ENCODE measurements around the gene PPP1R1C.

Gene PPP1R1C

DNA sequence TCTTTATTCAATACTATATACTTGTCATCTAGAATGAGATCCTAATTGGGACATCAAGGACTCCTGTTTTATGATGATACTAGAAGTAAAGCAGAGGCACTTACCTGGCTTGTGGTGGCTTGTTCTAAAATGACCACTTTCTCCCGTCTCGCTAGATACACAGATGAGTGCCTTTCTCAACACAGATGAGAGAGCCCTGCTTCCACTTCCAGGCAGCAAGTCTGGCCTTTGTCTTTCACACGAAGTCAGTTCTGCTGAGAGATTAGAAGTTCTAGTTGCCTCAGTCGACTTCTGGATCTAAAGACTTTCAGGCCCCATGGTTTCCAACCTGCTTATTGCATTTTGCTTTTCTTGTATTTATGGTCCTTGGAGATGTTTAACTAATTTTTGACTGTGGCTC lies 70.3 kb downstream of the PPP1R1C start:
- FAIRE-seq (no peak), DNase-seq (ENCODE audit: insufficient read length) (no peak)
- TF ChIP-seq TAF1 (IDR thresholded peaks at IDR 0.05; ENCODE audit: borderline replicate concordance, low read depth, low read length) (no peak), POLR2A (IDR thresholded peaks at IDR 0.05; ENCODE audit: low read depth, low read length) (no peak), POLR2AphosphoS5 (IDR thresholded peaks at IDR 0.05; ENCODE audit: low read depth, low read length) (no peak)

DNA sequence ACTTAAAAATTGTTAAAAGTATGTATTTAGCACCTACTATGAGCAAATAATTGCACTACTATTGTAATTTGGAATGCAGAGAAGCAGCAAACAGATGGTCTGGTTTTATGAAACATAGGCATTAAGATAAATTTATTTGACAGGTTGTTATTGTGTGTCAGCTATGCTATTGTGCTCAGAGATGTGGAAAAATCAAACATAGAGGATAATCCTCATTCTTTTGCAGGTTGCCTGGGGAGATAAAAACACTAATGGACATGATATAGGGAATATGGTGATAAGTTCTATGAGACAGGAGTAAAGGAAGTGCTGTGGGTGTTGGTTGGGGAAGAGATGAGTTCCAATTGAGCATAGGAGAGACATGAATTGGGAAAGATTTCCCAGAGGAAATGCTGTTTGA lies 71.3 kb downstream of the PPP1R1C start:
- FAIRE-seq (no peak), DNase-seq (ENCODE audit: insufficient read length) (no peak)
- TF ChIP-seq POLR2AphosphoS5 (IDR thresholded peaks at IDR 0.05; ENCODE audit: low read depth, low read length) (no peak), TAF1 (IDR thresholded peaks at IDR 0.05; ENCODE audit: borderline replicate concordance, low read depth, low read length) (no peak), POLR2A (IDR thresholded peaks at IDR 0.05; ENCODE audit: low read depth, low read length) (no peak)

DNA sequence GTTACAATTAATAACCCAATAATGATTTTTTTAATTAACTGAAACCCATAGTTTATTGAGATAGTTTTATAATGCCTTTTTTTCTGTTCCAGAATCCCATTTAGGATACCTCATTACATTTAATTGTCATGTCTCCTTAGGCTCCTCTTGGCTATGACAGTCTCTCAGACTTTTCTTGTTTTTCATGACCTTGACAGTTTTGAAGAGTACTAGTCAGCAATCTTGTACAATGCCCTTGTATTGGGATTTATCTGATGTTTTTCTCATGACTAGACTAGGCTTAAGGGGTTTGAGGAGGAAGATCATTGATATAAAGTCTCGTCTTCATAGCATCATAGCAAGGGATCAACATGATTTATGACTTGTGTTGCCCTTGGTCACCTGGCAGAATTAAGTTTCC lies 72.4 kb downstream of the PPP1R1C start:
- no peak for FAIRE-seq
- TF ChIP-seq TAF1 (IDR thresholded peaks at IDR 0.05; ENCODE audit: borderline replicate concordance, low read depth, low read length) (no peak), POLR2AphosphoS5 (IDR thresholded peaks at IDR 0.05; ENCODE audit: low read depth, low read length) (no peak)
- no peak for DNase-seq (ENCODE audit: insufficient read length)

GRCh38 chr2:182061739-182062138 lies 76.1 kb downstream of the PPP1R1C start:
- no peak for FAIRE-seq
- TF ChIP-seq POLR2AphosphoS5 (IDR thresholded peaks at IDR 0.05; ENCODE audit: low read depth, low read length) (no peak), TAF1 (IDR thresholded peaks at IDR 0.05; ENCODE audit: borderline replicate concordance, low read depth, low read length) (no peak), POLR2A (IDR thresholded peaks at IDR 0.05; ENCODE audit: low read depth, low read length) (no peak)
- no peak for DNase-seq (ENCODE audit: insufficient read length)

GRCh38 chr2:182062329-182062972 lies 76.8 kb downstream of the PPP1R1C start:
- DNase-seq (ENCODE audit: insufficient read length) (no peak), FAIRE-seq (no peak)
- no peak for TF ChIP-seq POLR2A (IDR thresholded peaks at IDR 0.05; ENCODE audit: low read depth, low read length)
- TF ChIP-seq POLR2AphosphoS5 (IDR thresholded peaks at IDR 0.05; ENCODE audit: low read depth, low read length), result no peak
- TF ChIP-seq TAF1 (IDR thresholded peaks at IDR 0.05; ENCODE audit: borderline replicate concordance, low read depth, low read length), result no peak

GRCh38 chr2:182064019-182064778 lies 78.5 kb downstream of the PPP1R1C start:
- TF ChIP-seq POLR2AphosphoS5 (IDR thresholded peaks at IDR 0.05; ENCODE audit: low read depth, low read length) (no peak), TAF1 (IDR thresholded peaks at IDR 0.05; ENCODE audit: borderline replicate concordance, low read depth, low read length) (no peak), POLR2A (IDR thresholded peaks at IDR 0.05; ENCODE audit: low read depth, low read length) (no peak)
- no peak for DNase-seq (ENCODE audit: insufficient read length)
- no peak for FAIRE-seq

DNA sequence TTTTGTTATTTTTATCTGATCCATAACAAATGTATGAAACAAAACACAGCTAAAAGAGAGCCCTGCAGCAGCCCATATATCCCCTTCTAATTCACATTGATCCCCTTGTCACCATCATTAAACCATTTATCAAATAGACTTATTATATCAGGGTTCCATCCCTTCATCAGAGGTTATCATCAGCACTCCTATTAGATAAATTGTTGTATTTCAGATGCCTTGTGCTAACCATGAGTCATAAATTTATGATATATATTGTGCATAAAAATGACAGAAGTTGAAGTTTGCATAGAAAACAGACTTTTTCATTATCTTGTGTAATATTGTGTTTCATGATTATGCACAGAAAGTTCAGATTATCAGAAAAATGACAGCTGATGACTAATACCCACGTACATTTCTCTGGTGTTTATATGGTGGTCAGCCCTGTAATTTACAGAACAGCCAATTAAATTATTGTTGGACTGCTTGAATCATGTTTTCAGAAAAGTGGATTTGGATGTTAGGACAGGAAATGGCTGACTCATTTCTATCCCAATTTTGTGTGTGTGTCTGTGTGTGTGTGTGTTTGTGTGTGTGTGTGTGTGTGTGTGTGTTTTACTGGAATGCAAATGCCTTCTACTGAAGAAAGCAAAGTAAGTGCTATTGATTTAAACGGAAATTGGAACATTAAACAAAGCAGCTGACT lies 80.9 kb downstream of the PPP1R1C start:
- DNase-seq (ENCODE audit: insufficient read length) (no peak), FAIRE-seq (no peak)
- no peak for TF ChIP-seq POLR2A (IDR thresholded peaks at IDR 0.05; ENCODE audit: low read depth, low read length)
- TF ChIP-seq POLR2AphosphoS5 (IDR thresholded peaks at IDR 0.05; ENCODE audit: low read depth, low read length), result no peak
- TF ChIP-seq TAF1 (IDR thresholded peaks at IDR 0.05; ENCODE audit: borderline replicate concordance, low read depth, low read length), result no peak

- DNase-seq (ENCODE audit: insufficient read length), result no peak
- TF ChIP-seq POLR2A (IDR thresholded peaks at IDR 0.05; ENCODE audit: low read depth, low read length) (no peak), POLR2AphosphoS5 (IDR thresholded peaks at IDR 0.05; ENCODE audit: low read depth, low read length) (no peak), TAF1 (IDR thresholded peaks at IDR 0.05; ENCODE audit: borderline replicate concordance, low read depth, low read length) (no peak)
- FAIRE-seq, result no peak
These were observed 81.7 kb downstream of the PPP1R1C start for GRCh38 chr2:182067393-182067792.

DNA sequence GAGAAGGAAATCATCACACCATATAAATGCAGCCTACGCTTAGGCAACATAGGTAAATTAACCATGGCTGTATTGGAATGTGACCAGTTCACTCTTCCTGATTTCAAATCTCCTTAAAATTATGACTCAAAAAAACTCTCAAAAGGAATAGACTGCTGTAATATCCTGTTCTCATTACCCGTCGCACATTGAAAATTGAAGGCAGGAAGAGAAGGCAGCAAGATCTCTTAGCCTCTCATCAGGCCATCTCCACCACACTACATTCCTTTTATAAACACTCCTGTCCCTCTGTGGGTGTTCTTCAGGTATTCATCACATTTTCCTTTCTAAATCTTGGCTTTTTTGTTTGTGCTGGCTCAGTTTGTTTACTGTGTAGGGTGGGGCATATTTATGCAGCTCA lies 83.2 kb downstream of the PPP1R1C start:
- FAIRE-seq (no peak), DNase-seq (ENCODE audit: insufficient read length) (no peak)
- TF ChIP-seq TAF1 (IDR thresholded peaks at IDR 0.05; ENCODE audit: borderline replicate concordance, low read depth, low read length) (no peak), POLR2A (IDR thresholded peaks at IDR 0.05; ENCODE audit: low read depth, low read length) (no peak), POLR2AphosphoS5 (IDR thresholded peaks at IDR 0.05; ENCODE audit: low read depth, low read length) (no peak)

DNA sequence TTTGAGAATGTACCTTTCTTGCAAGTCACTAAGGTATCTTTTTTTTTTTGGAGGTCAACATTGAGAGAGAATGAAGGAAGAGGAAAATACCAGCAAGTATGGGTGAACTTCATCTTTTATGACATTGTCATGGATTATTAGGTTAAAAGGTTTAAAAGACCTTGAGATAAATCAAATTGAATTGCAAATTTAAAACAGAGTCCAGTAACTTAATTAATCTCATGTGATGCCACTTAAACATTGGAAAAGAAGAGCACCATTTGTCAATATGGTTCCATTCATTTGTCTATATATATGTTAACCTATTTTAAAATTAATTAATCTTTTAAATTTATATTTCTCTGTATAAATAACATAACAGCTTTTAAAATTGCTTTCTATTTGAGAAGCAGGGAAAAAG lies 83.8 kb downstream of the PPP1R1C start:
- DNase-seq (ENCODE audit: insufficient read length) (no peak), FAIRE-seq (no peak)
- no peak for TF ChIP-seq TAF1 (IDR thresholded peaks at IDR 0.05; ENCODE audit: borderline replicate concordance, low read depth, low read length)
- TF ChIP-seq POLR2AphosphoS5 (IDR thresholded peaks at IDR 0.05; ENCODE audit: low read depth, low read length), result no peak
- TF ChIP-seq POLR2A (IDR thresholded peaks at IDR 0.05; ENCODE audit: low read depth, low read length), result no peak

- DNase-seq (ENCODE audit: insufficient read length), result no peak
- TF ChIP-seq TAF1 (IDR thresholded peaks at IDR 0.05; ENCODE audit: borderline replicate concordance, low read depth, low read length) (no peak), POLR2AphosphoS5 (IDR thresholded peaks at IDR 0.05; ENCODE audit: low read depth, low read length) (no peak), POLR2A (IDR thresholded peaks at IDR 0.05; ENCODE audit: low read depth, low read length) (no peak)
- FAIRE-seq, result no peak
These were observed 84.3 kb downstream of the PPP1R1C start for GRCh38 chr2:182069908-182070307.

Data from GM12892 (cell line).